Cardiac muscle cell (in vitro differentiated cells and primary cell): Measurements from ENCODE around the gene RGMB. TPM values are rescaled to one million over a fixed set of nuclear protein-coding genes. Genes with fewer than 3 reads are reported as not detected.

Experiments
- DNase-seq, 2 donors: peaks; one replicate each; pipeline versions ENCODE4 v3.0.0 to v3.0.0-alpha.2; 2010 to 2017; ENCODE audit warnings: low read depth in 1 of 2, low spot score in 1 of 2
- H3K27ac ChIP-seq: fragments of 200-600 bp; sonication (generic); 2 replicates; pipeline ENCODE4 v1.5.1; 2016
- H3K27me3 ChIP-seq: fragments of 200-600 bp; sonication (generic); 2 replicates; pipeline ENCODE4 v1.6.0; 2016; ENCODE audit warnings: control low read depth
- H3K36me3 ChIP-seq: fragments of 200-600 bp; sonication (generic); 2 replicates; pipeline ENCODE4 v1.5.1; 2016; ENCODE audit warnings: control low read depth
- H3K4me1 ChIP-seq: fragments of 200-600 bp; sonication (generic); 2 replicates; pipeline ENCODE4 v1.8.1; 2017; ENCODE audit warnings: low read depth, mild to moderate bottlenecking, mixed run types
- H3K4me3 ChIP-seq: fragments of 200-600 bp; sonication (generic); 2 replicates; pipeline ENCODE4 v1.5.1; 2016; ENCODE audit warnings: mild to moderate bottlenecking
- H3K9me3 ChIP-seq: fragments of 200-600 bp; sonication (generic); 2 replicates; pipeline ENCODE4 v1.5.1; 2017; ENCODE audit warnings: low read depth, mild to moderate bottlenecking, control low read depth
- CTCF ChIP-seq: IDR thresholded peaks from 2 replicates; pipeline ENCODE4 v1.5.1; 2012; ENCODE audit warnings: low read depth, mild to moderate bottlenecking, low read length
- polyA plus RNA-seq: library from polyadenylated mRNA; unstranded; fragments of >200 nt; fragmentation: Nextera tagmentation; extraction: Ambion mirVana; gene quantifications from 2 replicates; pipeline ENCODE4 v1.2.1, GENCODE V29; 2016
- total RNA-seq: library from RNA; depleted of rRNA; stranded (reverse); fragments of >200 nt; gene quantifications from 2 replicates; pipeline ENCODE4 v1.2.3, GENCODE V29; 2016

Gene RGMB
- total and polyA plus RNA-seq, 2 experiments from 2014 or later, result 7.1 to 15.6 TPM

- Histone ChIP-seq H3K4me3 (peak overlapping the region; percentile 81), H3K27ac (peak overlapping the region; percentile 46), H3K36me3 (no peaks in the 10 kb centered on the region), H3K4me1 (peaks cover 10% of the 10 kb centered on the region), H3K27me3 (peaks cover 29% of the 10 kb centered on the region), H3K9me3 (no peaks in the 10 kb centered on the region)
- no peak for TF ChIP-seq CTCF
- DNase-seq, result peak; percentile 85
These were observed 849 bp upstream of the RGMB start for GRCh38 chr5:98772415-98773213.

- Histone ChIP-seq H3K27me3 (peaks cover 29% of the 10 kb centered on the region), H3K9me3 (no peaks in the 10 kb centered on the region), H3K4me3 (peak overlapping the region; percentile 81), H3K36me3 (no peaks in the 10 kb centered on the region), H3K4me1 (peaks cover 10% of the 10 kb centered on the region), H3K27ac (peak overlapping the region; percentile 46)
- no peak for DNase-seq
- TF ChIP-seq CTCF, result no peak
These were observed 324 bp upstream of the RGMB start for GRCh38 chr5:98773214-98773463.

- peak; percentile 80 for DNase-seq
- Histone ChIP-seq H3K9me3 (no peaks in the 10 kb centered on the region), H3K4me1 (peaks cover 10% of the 10 kb centered on the region), H3K36me3 (no peaks in the 10 kb centered on the region), H3K27ac (peak overlapping the region; percentile 88), H3K4me3 (peak overlapping the region; percentile 81), H3K27me3 (peaks cover 16% of the 10 kb centered on the region)
- TF ChIP-seq CTCF, result no peak
These were observed 950 bp downstream of the RGMB start for GRCh38 chr5:98774192-98775033.

- no peaks in the 10 kb centered on the region for H3K9me3 ChIP-seq
- DNase-seq, result no peak
- H3K27ac ChIP-seq, result no peak overlapping the region
These were observed 2.0 kb downstream of the RGMB start for GRCh38 chr5:98775246-98776065.

More at GRCh38 chr5:98775246-98776065, 2.0 kb downstream of the RGMB start:
- TF ChIP-seq CTCF, result no peak
- Histone ChIP-seq H3K4me1 (peaks cover 10% of the 10 kb centered on the region), H3K4me3 (peak overlapping the region; percentile 81), H3K27me3 (peaks cover 6% of the 10 kb centered on the region), H3K36me3 (peaks cover 5% of the 10 kb centered on the region)
